Nephron (organoid): ENCODE measurements around the gene FAM3B.

Source experiments
- H3K27ac Mint-ChIP-seq, 3 experiments: 2 replicates each; pipeline ENCODE4 v1.8.0; 2020; ENCODE audit warnings: mixed read lengths in 3 of 3, mild to moderate bottlenecking in 2 of 3, moderate library complexity in 1 of 3
- H3K27me3 Mint-ChIP-seq: 2 replicates; pipeline ENCODE4 v1.8.0; 2021; ENCODE audit warnings: low read depth, mild to moderate bottlenecking, moderate library complexity, mixed read lengths
- H3K36me3 Mint-ChIP-seq: 2 replicates; pipeline ENCODE4 v1.8.0; 2020; ENCODE audit warnings: low read depth, mixed read lengths
- H3K4me1 Mint-ChIP-seq: 2 replicates; pipeline ENCODE4 v1.8.0; 2020; ENCODE audit warnings: mixed read lengths
- H3K4me3 Mint-ChIP-seq, 3 experiments: 2 replicates each; pipeline ENCODE4 v1.8.0; 2020; ENCODE audit warnings: mild to moderate bottlenecking in 3 of 3, mixed read lengths in 3 of 3, moderate library complexity in 2 of 3
- H3K9me3 Mint-ChIP-seq: 2 replicates; pipeline ENCODE4 v1.8.0; 2020; ENCODE audit warnings: mixed read lengths
- TF ChIP-seq, protein P1 (sequence below), 3 experiments: fragments of 200-600 bp; sonication (generic); IDR thresholded peaks; one replicate each; pipeline ENCODE4 v1.5.0; 2021; ENCODE audit warnings: antibody characterized with exemption in 3 of 3; ENCODE audit not compliant: unreplicated experiment in 3 of 3

Gene FAM3B

DNA sequence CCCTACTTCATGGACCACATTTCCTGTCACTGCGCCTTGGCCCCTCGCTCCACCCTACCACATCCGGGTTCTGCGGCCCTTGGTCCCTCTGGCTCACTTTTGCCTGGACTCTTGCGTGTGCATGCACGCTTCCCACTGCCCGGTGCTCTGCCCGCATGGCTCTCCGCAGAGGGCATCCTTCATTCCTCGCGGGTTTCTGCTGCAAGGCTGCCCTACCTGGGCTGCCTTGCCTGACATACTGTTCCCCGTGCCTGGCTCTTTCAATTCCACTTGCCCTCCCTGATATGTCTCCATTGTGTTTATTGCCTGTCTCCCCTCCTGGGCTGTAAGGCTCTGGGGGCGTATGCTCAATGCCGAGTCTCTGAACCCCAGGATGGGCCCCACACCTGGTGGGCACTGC, 71.7 kb downstream of the FAM3B start:
- peaks cover 8% of the 10 kb centered on the region for H3K9me3 Mint-ChIP-seq
- peaks cover 11% of the 10 kb centered on the region for H3K4me1 Mint-ChIP-seq
- peaks cover 8% of the 10 kb centered on the region for H3K27me3 Mint-ChIP-seq
- H3K36me3 Mint-ChIP-seq, result no peaks in the 10 kb centered on the region
- H3K4me3 Mint-ChIP-seq, result no peak overlapping the region
- H3K27ac Mint-ChIP-seq, result no peak overlapping the region
- TF ChIP-seq, protein P1, sequence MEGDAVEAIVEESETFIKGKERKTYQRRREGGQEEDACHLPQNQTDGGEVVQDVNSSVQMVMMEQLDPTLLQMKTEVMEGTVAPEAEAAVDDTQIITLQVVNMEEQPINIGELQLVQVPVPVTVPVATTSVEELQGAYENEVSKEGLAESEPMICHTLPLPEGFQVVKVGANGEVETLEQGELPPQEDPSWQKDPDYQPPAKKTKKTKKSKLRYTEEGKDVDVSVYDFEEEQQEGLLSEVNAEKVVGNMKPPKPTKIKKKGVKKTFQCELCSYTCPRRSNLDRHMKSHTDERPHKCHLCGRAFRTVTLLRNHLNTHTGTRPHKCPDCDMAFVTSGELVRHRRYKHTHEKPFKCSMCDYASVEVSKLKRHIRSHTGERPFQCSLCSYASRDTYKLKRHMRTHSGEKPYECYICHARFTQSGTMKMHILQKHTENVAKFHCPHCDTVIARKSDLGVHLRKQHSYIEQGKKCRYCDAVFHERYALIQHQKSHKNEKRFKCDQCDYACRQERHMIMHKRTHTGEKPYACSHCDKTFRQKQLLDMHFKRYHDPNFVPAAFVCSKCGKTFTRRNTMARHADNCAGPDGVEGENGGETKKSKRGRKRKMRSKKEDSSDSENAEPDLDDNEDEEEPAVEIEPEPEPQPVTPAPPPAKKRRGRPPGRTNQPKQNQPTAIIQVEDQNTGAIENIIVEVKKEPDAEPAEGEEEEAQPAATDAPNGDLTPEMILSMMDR (IDR thresholded peaks at IDR 0.05; ENCODE audit: unreplicated experiment in 3 of 3), result no peak

- no peak overlapping the region for H3K4me3 Mint-ChIP-seq
- H3K36me3 Mint-ChIP-seq, result no peaks in the 10 kb centered on the region
- no peak overlapping the region for H3K27ac Mint-ChIP-seq
- peaks cover 8% of the 10 kb centered on the region for H3K9me3 Mint-ChIP-seq
- TF ChIP-seq, protein P1 (IDR thresholded peaks at IDR 0.05; ENCODE audit: unreplicated experiment in 3 of 3), result no peak
- peaks cover 8% of the 10 kb centered on the region for H3K27me3 Mint-ChIP-seq
- peaks cover 14% of the 10 kb centered on the region for H3K4me1 Mint-ChIP-seq
Measured at GRCh38 chr21:41390043-41390639, 73.5 kb downstream of the FAM3B start.

GRCh38 chr21:41393876-41394465, 77.4 kb downstream of the FAM3B start:
- peaks cover 4% of the 10 kb centered on the region for H3K4me1 Mint-ChIP-seq
- TF ChIP-seq, protein P1 (IDR thresholded peaks at IDR 0.05; ENCODE audit: unreplicated experiment in 3 of 3), result no peak
- no peaks in the 10 kb centered on the region for H3K27me3 Mint-ChIP-seq
- H3K9me3 Mint-ChIP-seq, result peaks cover 3% of the 10 kb centered on the region
- no peaks in the 10 kb centered on the region for H3K36me3 Mint-ChIP-seq
- no peak overlapping the region for H3K4me3 Mint-ChIP-seq
- H3K27ac Mint-ChIP-seq, result no peak overlapping the region

DNA sequence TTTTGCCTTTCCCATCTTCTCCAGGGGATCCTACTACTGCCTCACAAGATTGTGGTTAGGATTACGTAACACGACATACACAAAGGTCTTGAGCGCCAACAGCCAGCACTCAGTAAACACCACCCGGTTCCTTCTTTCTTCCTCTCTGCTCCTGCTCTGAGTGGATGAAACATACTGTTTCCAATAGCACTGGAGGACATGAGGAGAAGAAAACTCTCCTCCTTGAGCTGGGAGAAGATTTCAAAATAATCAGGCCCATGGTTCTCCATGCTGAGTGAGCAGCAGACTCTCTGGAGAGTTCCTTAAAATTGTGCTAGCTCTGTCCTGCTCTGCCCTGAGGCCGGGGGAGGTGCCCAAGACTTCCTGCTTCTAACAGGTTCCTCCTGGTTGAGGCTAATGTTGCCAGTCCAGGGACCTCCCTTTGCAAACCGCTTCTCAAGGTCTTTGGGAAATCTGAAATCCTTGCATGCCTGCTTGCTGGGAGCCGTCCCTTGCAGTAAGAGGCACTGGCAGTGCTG, 80.0 kb downstream of the FAM3B start:
- TF ChIP-seq, protein P1 (IDR thresholded peaks at IDR 0.05; ENCODE audit: unreplicated experiment in 3 of 3), result no peak
- Mint-ChIP-seq H3K36me3 (no peaks in the 10 kb centered on the region), H3K9me3 (no peaks in the 10 kb centered on the region), H3K4me3 (no peak overlapping the region), H3K27me3 (no peaks in the 10 kb centered on the region), H3K4me1 (peaks cover 4% of the 10 kb centered on the region), H3K27ac (peak overlapping the region in 1 of 3 experiments; percentile 51)

DNA sequence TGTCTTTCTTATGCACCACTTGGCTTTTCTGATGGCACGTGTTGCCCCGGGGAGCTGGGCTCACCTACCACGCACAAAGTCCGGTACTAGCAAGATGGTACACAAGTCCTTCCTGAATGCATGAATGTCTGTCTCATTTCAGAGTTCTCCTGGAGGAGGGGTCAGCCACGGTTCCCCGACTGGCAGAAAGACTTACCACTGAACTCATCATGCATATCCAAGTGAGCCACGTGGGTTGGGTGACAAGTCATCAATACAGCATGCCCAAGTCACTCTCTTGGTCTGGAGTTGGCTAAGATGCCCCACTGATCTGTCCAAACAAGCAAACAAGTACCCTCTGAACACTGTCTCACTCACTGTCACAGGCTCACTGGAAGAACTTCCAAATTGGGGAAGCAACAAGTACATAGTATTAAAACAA, 80.9 kb downstream of the FAM3B start:
- H3K4me1 Mint-ChIP-seq, result peaks cover 4% of the 10 kb centered on the region
- TF ChIP-seq, protein P1 (IDR thresholded peaks at IDR 0.05; ENCODE audit: unreplicated experiment in 3 of 3), result no peak
- no peak overlapping the region for H3K27ac Mint-ChIP-seq
- H3K27me3 Mint-ChIP-seq, result no peaks in the 10 kb centered on the region
- H3K9me3 Mint-ChIP-seq, result no peaks in the 10 kb centered on the region
- no peak overlapping the region for H3K4me3 Mint-ChIP-seq
- no peaks in the 10 kb centered on the region for H3K36me3 Mint-ChIP-seq

DNA sequence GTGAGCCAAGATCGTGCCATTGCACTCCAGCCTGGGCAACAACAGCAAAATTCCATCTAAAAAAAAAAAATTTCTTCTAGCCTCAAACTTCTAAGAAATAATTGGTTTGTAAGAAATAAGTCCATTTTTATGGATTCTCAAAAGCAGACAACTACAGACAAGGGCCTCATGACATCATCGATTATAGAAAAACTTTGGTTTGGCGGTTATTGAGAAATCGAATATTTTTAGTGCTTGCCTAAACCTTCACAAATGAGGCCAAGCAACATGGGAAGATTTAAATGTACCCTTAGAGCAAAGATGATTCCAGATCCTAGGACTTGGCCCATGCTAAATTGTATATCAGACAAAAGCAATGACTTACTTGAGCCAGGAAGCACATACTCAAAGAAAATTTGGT, 81.7 kb downstream of the FAM3B start:
- TF ChIP-seq, protein P1 (IDR thresholded peaks at IDR 0.05; ENCODE audit: unreplicated experiment in 3 of 3), result no peak
- Mint-ChIP-seq H3K4me3 (no peak overlapping the region), H3K27me3 (no peaks in the 10 kb centered on the region), H3K9me3 (no peaks in the 10 kb centered on the region), H3K36me3 (no peaks in the 10 kb centered on the region), H3K27ac (no peak overlapping the region), H3K4me1 (peaks cover 3% of the 10 kb centered on the region)
